A204.1 (cell line): ENCODE data around the gene RNLS.
"Not testable (repeated sequence)": the region's sequence is repeated elsewhere in the genome, so short reads cannot be mapped to it uniquely, and the experiment has no call there.

Experiments
- FAIRE-seq: peaks from 2 replicates; lab custom pipeline; 2012; peaks lifted over from hg19 to GRCh38; lab: Jason Lieb, UNC

RNLS gene

DNA sequence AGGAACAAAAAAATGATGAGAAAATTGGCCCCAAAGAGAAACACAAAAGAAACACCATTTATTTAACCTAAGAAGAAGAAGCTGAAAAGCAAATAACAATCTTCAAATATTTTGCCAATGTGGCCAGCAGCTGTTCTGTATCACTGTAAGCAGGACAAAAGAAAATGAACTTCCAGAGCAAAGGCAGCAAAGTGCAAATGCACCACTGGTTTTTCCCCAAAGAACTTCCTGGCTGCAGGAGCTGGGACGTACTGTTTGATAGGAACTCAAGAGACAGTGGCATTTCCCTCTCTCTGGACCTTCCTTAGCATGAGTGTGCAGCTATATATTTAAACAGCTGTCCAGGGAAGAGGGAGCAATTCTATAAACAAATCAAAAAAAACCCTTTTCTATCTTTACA, 60.4 kb downstream of the RNLS start:
- no peak for FAIRE-seq

DNA sequence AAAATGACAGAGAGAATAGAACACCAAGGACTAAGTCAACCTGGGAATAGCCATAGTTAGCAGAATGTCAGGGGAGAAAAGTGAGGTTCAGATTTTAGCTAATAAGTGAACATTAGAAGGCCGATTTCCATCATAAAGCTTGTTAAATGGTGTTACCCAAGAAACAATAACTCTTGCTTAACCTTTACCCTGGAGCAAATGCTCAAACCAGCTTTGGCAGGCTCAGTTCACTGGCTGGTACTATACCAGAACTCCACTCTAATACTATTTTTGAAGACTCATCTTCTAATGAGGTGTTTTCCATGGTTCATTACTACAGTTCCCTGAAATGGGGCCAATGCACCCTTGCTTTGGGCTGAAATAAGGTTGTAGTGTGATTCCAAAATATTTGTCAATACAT, 61.3 kb downstream of the RNLS start:
- FAIRE-seq = no peak

DNA sequence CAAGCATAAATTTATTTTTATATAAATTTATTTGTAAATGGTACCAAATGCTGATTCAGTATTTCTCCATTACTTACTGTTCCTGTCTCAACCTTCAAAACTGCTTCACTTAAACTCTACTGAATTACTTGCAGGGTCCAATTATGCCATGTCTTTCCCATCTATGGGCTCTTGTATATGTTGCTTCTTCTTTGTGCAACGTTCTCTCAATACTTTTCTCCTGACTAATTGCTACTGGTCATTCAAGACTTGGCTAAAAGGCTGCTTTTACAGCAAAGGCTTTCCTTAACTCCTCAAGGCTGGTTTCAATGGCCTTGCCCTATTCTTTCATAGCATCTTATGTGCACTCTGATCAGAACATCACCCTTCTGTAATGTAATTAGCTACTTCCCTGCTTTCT, 67.9 kb downstream of the RNLS start:
- FAIRE-seq = no peak

DNA sequence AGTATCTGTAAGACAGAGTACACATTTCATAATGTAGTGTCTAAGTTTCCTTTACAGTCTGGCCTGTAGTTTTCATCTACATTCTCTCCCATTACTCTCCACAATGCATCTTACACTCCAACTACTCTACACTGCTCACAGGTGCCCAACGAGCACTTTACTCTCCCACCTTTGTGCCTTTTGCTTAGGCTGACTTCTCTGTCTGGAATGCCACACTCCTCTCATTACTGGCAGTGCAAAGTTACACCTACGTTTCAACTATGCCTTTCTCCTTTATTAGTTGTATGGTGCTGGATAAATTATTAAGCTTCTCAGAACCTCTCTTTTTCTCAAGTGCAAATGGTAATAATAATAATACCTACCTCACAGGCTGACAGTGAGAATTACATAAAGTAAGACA, 70.5 kb downstream of the RNLS start:
- FAIRE-seq = no peak

DNA sequence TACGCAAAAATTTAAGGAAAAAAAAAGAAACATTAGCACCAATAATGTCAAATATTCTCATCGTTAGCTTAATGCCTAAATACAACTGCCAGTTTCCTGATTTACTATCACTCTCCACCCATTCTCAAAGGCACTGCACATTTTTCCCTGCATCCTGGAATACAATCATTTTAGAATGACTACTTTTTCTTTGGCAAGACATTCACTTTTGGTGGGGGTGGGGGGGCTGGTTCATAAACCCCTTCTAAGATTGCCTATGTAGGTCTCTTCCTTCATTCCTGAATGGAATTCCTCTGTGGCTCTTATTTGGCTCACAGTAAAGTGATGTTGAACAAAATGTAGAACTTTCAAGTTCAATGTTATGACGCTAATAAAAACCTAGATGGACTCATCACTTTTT, 74.3 kb downstream of the RNLS start:
- FAIRE-seq = no peak

DNA sequence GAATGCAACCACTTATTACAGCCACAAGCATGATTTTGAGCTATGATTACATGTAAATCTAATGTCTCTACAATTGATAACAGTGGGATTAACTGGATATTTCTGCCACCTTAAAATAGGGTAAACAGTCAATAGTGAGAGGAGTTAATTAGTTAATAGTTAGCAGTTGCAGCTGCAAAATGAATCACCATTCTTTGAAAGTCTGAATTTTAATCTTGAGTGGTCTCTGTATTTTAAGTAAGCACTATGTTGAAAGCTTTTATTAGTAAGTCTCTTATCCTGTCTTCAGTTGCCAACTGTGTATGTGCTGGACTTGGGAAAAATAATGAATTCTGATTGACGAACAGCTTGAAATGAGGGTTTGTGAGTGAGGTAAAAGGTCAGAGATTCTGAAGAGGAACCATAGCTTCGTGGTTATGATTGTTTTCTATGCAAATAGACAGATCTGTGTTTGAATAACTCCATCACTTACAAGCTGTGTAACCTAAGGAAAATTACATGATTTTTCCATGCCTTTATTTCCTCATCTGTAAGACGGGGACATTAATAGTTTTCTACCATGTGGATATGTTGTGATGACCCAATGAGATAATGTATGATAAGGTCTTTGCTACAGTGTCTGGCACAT, 75.2 kb downstream of the RNLS start:
- FAIRE-seq = no peak

DNA sequence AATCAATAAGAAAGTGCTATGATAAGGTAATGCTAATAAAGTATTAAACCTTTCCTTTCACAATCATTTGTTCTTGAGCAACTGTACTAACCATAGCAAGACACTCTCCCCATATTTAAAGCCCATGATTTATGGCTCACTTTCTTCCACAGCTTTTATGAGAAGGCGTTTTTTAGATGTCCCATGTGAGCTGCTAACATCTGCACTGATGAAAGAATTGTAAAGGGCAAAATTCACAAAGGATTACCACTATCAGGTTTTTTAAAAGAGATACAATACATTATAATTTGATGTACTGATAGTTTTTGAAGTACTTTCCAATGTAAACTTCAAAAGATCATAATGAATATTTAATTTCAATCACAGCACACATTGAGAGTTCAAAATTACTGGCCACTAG, 75.7 kb downstream of the RNLS start:
- FAIRE-seq = no peak

DNA sequence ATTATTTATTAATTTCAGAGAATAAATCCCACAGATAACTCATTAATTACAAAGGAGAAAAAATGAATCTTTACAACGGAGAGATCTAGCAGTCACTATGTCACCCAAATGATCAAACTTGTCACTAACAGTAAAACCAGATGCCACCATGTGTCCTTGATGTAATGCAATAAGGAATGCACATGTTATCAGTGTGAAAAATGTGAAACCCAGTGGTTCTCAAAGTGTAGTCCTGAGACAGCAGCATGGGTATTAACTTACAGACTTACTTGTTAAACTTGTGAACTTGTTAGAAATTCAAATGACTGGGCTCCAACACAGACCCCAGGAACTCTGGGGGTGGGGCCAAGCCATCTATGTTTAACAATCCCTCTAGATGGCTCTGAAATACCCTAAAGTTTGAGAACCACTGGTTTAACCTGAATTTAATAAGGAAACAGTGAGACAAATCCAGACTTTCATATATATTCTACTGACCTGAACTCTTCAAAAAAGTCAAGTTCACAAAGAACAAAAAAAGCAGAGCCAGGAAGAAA, 77.4 kb downstream of the RNLS start:
- no peak for FAIRE-seq

DNA sequence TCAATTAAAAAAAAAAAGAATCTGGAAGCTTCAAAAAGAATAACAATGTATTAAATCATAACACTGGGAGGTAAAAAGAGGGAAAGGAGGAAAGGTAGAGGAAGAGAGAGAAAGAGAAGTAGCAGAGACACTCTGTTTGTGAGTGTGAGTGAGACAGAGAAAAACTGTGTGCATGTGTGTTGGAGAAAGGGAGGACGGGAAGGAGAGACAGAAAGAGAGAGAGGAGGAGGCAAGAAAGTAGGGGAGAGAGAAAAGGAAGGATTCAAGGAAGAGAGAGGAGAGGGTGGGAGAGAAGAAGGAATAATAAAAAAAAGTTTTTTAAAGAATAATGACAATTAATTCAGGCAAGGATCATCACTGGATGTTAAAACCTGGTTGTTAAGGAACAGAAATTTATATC, 77.9 kb downstream of the RNLS start:
- no peak for FAIRE-seq

DNA sequence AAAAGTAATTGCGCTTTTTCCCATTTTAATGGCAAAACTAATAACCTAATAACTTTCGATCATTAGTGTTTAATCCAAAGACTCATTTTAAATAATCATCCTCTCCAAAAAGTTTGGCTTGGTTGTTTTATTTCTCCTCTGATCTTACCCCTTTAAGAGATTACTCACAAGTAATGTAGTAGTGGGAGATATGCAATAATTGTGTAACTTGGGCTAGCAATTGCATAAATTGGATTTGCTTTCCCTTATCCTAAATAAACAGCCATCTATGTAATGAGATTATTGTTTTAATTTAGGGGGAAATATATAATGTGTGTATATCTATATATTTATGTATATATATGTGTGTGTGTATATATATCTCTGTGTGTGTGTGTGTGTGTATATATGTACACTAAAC, 82.5 kb downstream of the RNLS start:
- no peak for FAIRE-seq

DNA sequence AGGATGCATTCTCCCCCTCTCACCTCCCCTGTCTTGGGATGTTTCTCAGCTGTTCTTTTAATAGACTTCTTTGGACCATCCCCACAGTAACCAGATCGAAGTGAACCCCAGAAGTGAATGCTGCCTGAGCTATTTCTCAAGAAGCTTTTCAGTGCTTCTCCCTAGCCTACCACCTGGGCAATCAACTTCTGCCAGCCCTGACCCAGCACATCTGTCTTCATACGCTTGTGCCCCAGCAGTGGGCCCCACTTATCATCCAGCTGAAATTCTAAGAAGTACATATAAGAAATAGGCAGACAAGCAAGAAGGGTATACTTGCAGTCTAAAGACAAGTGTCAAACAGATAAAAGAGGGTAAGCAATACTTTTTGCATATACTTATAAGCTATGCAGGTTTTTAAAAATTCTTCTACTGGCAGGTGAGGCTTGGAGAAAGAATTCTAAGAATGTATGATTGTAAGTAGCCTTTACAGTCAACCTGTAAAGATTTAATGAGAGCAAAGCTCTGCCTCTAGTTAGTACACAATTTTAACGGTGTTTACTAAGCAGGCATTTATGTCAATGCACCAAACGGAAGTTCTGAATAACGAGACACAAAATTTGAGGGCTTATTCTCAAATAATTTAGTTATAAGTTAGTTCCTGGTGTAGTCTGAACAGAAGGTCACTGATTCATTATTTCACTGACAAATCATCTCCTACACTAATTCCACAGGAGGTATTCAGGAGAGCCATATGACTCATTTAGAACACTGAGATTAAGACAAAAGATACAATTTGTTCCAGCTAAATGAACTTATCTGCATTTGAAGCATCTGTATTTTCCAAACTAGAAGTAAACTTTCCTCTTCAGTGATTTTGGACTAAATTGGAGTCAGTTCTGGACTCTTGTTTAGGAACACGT, 83.3 kb downstream of the RNLS start:
- FAIRE-seq = no peak

DNA sequence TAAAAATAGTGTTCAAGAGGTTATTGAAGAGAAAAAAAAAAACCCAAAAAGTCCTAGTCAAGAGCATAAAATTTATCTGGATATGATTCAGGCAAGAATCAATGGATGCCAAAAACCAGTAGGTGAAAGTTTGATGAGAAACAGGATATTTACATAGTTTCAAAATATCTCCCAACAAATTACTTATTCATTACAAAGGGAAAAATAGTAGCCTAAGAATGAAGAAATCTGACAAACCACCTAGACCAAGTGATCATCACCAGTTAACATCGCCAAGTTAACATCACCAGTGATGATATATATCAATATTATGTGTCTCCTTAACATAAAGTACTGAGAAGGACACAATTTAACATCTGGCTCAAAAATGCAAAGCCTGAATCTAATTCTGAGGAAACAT, 85.2 kb downstream of the RNLS start:
- no peak for FAIRE-seq

DNA sequence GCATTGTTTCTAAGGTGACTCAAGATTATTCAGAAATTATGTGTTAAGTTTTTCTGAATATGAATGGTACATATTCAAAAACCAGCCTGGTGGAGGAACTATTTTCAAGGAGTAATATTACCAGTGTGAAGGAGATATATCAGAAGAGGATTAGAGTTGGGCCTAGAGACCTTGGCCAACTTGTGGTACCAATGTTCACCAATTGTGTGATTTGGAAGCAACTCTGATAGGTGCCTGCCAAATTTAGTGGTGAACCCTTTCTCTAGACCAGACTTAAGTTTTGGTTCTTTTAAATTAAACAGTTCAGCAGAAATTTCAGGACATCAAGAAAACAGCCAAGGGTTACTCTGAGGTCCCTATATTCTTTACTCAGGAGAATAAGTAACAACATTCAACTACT, 88.6 kb downstream of the RNLS start:
- no peak for FAIRE-seq

DNA sequence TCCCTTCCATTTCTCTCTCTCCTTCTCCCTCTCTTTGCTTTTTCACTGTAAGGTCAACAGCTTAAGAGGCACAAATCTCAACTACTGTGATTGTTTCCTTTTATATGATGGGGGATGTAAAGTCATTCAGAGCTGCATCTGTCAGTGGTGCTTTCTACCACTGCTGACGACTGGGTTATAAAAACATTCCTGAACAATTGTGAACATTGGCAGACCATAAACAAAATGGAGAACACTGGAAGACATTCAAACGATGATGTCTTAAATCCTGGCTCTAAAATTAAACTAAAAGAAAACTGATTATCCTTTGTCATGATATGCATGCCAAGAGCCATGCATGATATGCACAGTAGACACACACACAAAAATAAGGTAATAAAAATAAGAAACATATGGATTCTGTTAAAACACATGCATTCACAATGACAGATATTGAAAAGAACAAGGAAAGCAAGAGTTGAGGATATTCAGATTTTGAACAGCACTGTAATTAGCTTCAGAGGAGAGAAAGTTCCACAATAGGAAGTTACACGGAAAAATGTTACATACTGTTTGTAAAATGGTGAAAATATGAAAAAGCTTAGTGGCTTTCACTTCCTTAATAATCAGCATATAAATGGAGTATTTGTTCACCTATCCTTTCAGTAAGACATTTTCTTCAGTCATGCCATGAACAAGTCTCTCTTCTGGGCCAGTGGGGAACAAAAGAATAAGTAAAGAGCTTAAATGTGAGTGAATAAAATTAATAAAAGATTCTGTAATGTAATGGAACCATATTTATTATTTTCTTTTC, 89.2 kb downstream of the RNLS start:
- FAIRE-seq = no peak

DNA sequence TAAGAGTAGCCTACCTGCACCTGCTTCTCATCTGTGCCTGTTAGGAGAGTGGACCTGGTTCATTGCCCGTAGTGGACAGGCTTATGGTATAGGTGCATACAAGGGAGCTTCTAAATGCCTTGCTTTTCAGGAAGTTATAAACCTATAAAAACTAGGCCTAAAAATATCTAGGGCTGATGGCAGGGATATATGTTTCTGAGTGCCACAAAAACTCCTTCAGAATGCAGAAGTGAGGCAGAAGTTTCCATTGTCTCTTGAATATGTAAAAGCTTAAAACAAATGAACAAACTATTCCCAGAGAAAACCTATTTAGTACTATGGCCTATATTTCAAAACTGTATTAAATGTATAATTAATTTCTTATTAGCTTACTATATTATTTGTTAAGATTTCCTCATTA, 91.8 kb downstream of the RNLS start:
- no peak for FAIRE-seq

DNA sequence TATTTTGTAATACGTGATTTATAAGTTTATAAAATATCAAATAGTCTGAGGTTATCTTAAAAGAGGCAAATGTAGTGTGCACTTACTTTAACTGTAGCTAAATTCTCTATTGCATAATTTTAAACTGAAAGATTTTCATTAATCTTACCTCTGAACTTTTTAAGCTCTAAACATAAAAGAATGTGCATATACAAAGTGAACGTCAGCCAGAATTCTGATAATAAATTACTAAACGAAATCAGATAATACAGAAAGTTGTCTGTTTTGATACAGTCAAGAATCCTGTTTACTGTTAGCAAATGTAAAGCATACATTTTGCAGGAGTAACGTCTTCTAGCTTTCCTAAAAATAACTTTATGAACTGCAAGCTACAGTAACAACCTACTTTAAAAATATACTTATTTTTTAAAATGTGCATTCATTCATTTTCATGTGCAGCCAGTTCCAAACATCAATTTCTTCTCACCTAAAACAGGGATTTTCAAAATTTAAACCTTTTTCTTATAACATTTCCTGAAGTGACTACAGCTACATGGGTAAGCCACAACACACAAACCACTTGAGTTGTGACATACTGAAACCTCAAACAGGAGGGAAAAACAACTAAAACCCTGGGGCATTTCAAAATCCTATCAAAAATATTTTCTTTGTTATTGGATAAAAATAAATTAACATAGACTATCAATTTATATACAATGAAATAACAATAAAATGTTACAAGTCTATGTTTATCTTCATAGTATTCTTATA, 92.7 kb downstream of the RNLS start:
- no peak for FAIRE-seq

DNA sequence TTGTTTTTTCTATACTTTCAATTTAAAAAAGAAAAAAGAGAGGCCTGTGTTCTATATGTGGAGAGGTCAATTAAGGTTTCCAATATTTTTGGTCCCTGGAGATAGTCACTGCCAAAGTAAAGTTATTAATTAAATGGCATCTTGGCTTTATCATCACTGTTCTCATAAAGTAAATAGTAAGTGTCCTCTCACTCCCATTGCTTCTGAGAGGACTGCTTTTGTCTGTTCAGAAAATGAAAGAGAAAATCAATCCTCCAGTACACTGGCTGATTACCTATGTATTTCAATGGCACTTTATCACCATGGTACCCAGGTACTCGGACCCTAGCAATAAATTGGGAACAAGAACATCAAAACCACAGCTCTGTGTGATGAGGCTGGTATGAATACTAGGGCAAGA, 94.0 kb downstream of the RNLS start:
- no peak for FAIRE-seq

DNA sequence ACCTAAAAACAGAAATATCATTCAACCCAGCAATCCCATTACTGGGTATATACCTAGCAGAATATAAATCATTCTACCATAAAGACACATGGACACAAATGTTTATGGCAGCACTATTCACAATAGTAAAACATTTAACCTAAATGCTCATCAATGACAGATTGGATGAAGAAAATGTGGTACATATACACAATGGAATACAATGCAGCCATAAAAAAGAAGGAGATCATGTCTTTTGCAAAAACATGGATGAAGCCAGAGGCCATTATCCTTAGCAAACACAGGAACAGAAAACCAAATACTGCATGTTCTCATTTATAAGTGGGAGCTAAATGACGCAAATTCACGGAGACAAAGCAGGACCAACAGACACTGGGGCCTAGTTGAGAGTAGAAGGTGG, 96.3 kb downstream of the RNLS start:
- not testable (repeated sequence) for FAIRE-seq

DNA sequence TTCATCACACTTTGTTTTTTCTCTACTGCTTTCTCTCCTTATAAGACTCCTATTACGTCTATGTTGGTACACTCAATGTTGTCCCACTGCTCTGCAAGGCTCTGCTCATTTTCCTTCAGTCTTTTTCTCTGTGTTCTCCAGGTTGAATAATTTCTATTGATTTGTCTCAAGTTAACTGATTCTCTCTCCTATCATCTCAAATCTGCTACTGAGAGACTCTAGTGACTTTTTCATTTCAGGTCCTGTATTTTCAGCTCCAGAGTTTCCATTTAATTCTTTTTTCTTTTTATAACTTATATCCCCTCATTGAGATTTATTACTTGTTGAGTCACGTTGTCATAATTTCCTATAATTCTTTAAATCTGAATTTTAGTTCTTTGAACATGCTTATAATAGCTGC, 100.9 kb downstream of the RNLS start:
- FAIRE-seq = no peak

DNA sequence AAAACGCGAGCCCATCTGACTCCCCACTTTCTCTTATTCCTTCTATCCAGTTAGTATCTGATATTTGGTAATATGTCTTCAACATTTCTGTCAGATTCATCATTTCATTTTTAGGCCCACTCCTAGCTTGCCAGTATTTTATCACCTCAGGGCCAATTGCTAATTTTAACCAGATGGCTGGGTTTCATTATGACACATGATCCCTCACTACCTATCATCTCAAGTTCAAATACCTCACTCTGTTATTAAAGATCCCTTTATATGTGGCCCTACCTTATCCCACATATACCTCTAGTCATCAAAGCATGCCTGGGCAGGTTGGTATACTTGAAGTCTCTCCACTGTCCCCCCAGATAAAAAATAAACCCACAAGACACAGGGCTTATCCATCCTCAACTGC, 104.9 kb downstream of the RNLS start:
- FAIRE-seq = no peak

DNA sequence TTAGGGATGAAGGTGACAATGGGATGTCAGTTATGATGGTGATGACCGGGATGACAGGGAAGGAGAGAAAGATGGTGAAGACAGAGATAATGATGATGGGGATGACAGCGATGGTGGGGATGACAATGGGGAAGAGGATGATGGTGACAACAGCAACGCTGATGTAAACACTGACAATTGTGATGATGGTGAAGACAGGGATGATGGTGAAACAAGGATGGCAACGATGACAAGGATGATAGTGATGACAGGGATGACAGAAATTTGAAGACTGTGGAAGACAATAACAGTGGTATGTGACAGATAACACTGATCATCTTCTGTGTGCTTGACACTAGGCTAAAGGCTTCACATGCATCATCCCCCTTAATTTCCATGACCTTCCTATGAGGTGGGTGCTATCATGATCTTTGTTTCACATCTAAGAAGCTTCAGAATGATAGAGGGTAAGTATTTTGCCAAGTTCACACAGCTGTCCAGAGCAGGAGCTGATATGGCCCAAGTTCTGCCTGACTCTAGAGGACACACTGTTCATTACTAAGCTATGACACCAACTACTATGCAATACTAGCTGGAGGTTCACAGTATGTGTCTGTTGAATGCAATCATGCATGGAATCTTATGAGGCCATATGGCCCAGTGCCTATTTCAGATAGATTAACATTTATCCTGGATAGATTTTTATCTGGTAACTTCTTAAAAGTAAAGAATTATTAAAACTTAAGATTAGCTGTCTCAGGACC, 105.6 kb downstream of the RNLS start:
- no peak for FAIRE-seq
